A673 (cell line): ENCODE results near the gene FOXC1. TPM values are rescaled to one million over a fixed set of nuclear protein-coding genes. Genes with fewer than 3 reads are reported as not detected.

ENCODE experiments used
- BruUV-seq: library from RNA; stranded (reverse); fragments of 400-500 nt; replicated peaks from 2 replicates; lab custom pipeline; 2021; lab: Mats Ljungman, UMichigan
- CTCF ChIA-PET: fragments of 300-600 bp; sonication (Branson Sonifier 250); formaldehyde crosslinking; loops from one replicate; lab custom pipeline; 2022; ENCODE audit warnings: antibody characterized with exemption; lab: Charles Lee
- POLR2A ChIA-PET: fragments of 300-600 bp; sonication (Branson Sonifier 250); formaldehyde crosslinking; loops from one replicate; lab custom pipeline; 2022; ENCODE audit warnings: antibody characterized with exemption; ENCODE audit not compliant: low non-redundant PET; lab: Charles Lee
- DNase-seq: peaks from one replicate; pipeline ENCODE4 v3.0.0-alpha.2; 2015; ENCODE audit warnings: low spot score
- H3K27ac ChIP-seq: fragments of 200-600 bp; sonication (generic); 2 replicates; pipeline ENCODE4 v1.5.1; 2016; ENCODE audit warnings: mixed run types, low read depth, mild to moderate bottlenecking, mixed read lengths, antibody characterized with exemption, low read length; ENCODE audit not compliant: poor library complexity, severe bottlenecking
- H3K27me3 ChIP-seq: fragments of 200-600 bp; sonication (generic); replicated peaks from 2 replicates; pipeline ENCODE4 v1.6.1; 2017; ENCODE audit warnings: mixed run types, low read depth, mild to moderate bottlenecking, mixed read lengths, antibody characterized with exemption, low read length; ENCODE audit not compliant: insufficient read depth, poor library complexity
- H3K36me3 ChIP-seq: fragments of 200-600 bp; sonication (generic); 2 replicates; pipeline ENCODE4 v1.6.1; 2016; ENCODE audit warnings: mixed run types, mild to moderate bottlenecking, mixed read lengths, antibody characterized with exemption, low read length; ENCODE audit not compliant: insufficient read depth, poor library complexity, severe bottlenecking
- H3K4me1 ChIP-seq: fragments of 200-600 bp; sonication (generic); 2 replicates; pipeline ENCODE4 v1.6.1; 2017; ENCODE audit warnings: mixed run types, mild to moderate bottlenecking, mixed read lengths, antibody characterized with exemption, low read length; ENCODE audit not compliant: insufficient read depth, poor library complexity, severe bottlenecking
- H3K4me3 ChIP-seq: fragments of 200-600 bp; sonication (generic); 2 replicates; pipeline ENCODE4 v1.5.1; 2016; ENCODE audit warnings: low read depth, mixed run types, mild to moderate bottlenecking, mixed read lengths, low read length; ENCODE audit not compliant: poor library complexity, severe bottlenecking
- H3K9me3 ChIP-seq: fragments of 200-600 bp; sonication (generic); 2 replicates; pipeline ENCODE4 v1.6.1; 2016; ENCODE audit warnings: mixed run types, low read depth, mild to moderate bottlenecking, mixed read lengths, antibody characterized with exemption, low read length; ENCODE audit not compliant: poor library complexity, severe bottlenecking
- CTCF ChIP-seq: fragments of 300-800, 200-600 bp; sonication (generic); conservative IDR thresholded peaks from 2 replicates; pipeline ENCODE4 v1.5.1; 2017; ENCODE audit warnings: low read depth, mild to moderate bottlenecking, antibody characterized with exemption, low read length, moderate library complexity, mixed read lengths
- EZH2 ChIP-seq: fragments of 200-600 bp; sonication (generic); IDR thresholded peaks from 2 replicates; pipeline ENCODE4 v1.6.1; 2017; ENCODE audit warnings: borderline replicate concordance, low read depth, mild to moderate bottlenecking, mixed read lengths, antibody characterized with exemption, low read length; ENCODE audit not compliant: poor library complexity, severe bottlenecking
- intact Hi-C: fragments of 100-400 bp; cut with micrococcal nuclease; formaldehyde crosslinking; loops from one replicate; pipeline ENCODE4 v1.10.0; 2022; ENCODE audit not compliant: unreplicated experiment
- total RNA-seq: library from RNA; stranded (reverse); gene quantifications from 2 replicates; pipeline ENCODE4 v1.2.3, GENCODE V29; 2021

Gene FOXC1
- total RNA-seq, 1 experiment from 2014 or later: 0.49 TPM

- POLR2A ChIA-PET: no interaction called here
- TF ChIP-seq EZH2 (no peak), CTCF (no peak)
- Histone ChIP-seq H3K27me3 (peaks cover 51% of the 10 kb centered on the region), H3K4me1 (peaks cover 14% of the 10 kb centered on the region), H3K9me3 (no peaks in the 10 kb centered on the region), H3K4me3 (no peak overlapping the region), H3K36me3 (no peaks in the 10 kb centered on the region), H3K27ac (no peak overlapping the region)
- no peak for DNase-seq
- intact Hi-C loops: no loop called here
- CTCF ChIA-PET: interaction anchor here (1.0 kb wide), 1 partner anchor 33 kb away, joined by 3 read pairs; no protein-coding TSS in a partner anchor
- no TSS peak for BruUV-seq
Observed at GRCh38 chr6:1629316-1629715, 19.6 kb downstream of the FOXC1 start.

- ChIA-PET CTCF (no interaction called here), POLR2A (interaction anchor here (0.6 kb wide), 1 partner anchor 206 kb away, joined by 16 read pairs; no protein-coding TSS in a partner anchor)
- H3K27ac ChIP-seq: no peak overlapping the region
- H3K27me3 ChIP-seq: peaks cover 41% of the 10 kb centered on the region
- H3K4me1 ChIP-seq: peaks cover 11% of the 10 kb centered on the region
- H3K4me3 ChIP-seq: no peak overlapping the region
- TF ChIP-seq EZH2 (no peak), CTCF (no peak)
- BruUV-seq: no TSS peak
- DNase-seq: no peak
- intact Hi-C loops: no loop called here
- H3K36me3 ChIP-seq: no peaks in the 10 kb centered on the region
- H3K9me3 ChIP-seq: no peaks in the 10 kb centered on the region
Observed at GRCh38 chr6:1630212-1630770, 20.6 kb downstream of the FOXC1 start.

- no TSS peak for BruUV-seq
- DNase-seq: no peak
- no peaks in the 10 kb centered on the region for H3K36me3 ChIP-seq
- peaks cover 6% of the 10 kb centered on the region for H3K4me1 ChIP-seq
- H3K27me3 ChIP-seq: peaks cover 36% of the 10 kb centered on the region
- no peak overlapping the region for H3K27ac ChIP-seq
- ChIA-PET POLR2A (interaction anchor here (0.6 kb wide), 1 partner anchor 206 kb away, joined by 16 read pairs; no protein-coding TSS in a partner anchor), CTCF (no interaction called here)
- H3K9me3 ChIP-seq: no peaks in the 10 kb centered on the region
- no peak overlapping the region for H3K4me3 ChIP-seq
- intact Hi-C loops: no loop called here
- TF ChIP-seq CTCF: no peak
- TF ChIP-seq EZH2: no peak
Observed at GRCh38 chr6:1630771-1631217, 21.1 kb downstream of the FOXC1 start.
